ENCODE measurements around the gene SPATS2. TPM values are rescaled to one million over a fixed set of nuclear protein-coding genes. Genes with fewer than 3 reads are reported as not detected.

Gene SPATS2
- polyA plus RNA-seq, 1 of the 3 experiments (the other 2 are of a cell fraction): 72.9 TPM

DNA sequence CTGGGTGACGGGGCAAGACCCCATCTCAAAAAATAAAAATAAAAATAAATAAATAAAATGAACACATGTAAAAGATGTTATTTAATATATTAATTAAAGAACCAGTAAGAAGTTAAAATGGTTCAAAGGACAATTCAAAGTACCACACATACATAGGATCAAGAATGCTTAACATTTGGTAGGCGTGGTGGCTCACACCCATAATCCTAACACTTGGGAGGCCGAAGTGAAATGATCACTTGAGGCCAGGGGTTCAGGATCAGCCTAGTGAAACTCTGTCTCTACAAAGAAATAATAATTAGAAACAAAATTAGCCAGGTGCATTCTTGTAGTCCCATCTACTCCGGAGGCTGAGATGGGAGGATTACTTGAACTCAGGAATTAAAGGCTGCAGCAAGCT, 53.3 kb downstream of the SPATS2 start:
- POLR2A ChIA-PET: no interaction called here
- Histone ChIP-seq H4K20me1 (ENCODE audit: insufficient read depth) (peaks cover 61% of the 10 kb centered on the region), H3K27me3 (ENCODE audit: insufficient read depth) (no peaks in the 10 kb centered on the region), H3K9me3 (no peaks in the 10 kb centered on the region), H3K27ac (ENCODE audit: low read depth in 2 of 2, low read length in 1 of 2) (no peak overlapping the region), H3K4me3 (ENCODE audit: low read depth in 2 of 2, low read length in 1 of 2) (no peak overlapping the region), H3K9me2 (no peaks in the 10 kb centered on the region), H3K9ac (no peak overlapping the region), H3K79me2 (ENCODE audit: insufficient read depth) (peaks cover 100% of the 10 kb centered on the region), H2AFZ (ENCODE audit: low read depth) (no peak overlapping the region), H3K36me3 (replicated peaks in 1 of 2; ENCODE audit: control insufficient read depth in 1 of 2, insufficient read depth in 2 of 2, low read length in 1 of 2) (peaks cover 0 to 27% of the 10 kb centered on the region in 2 experiments), H3K4me2 (no peak overlapping the region), H3F3A (replicated peaks; ENCODE audit: insufficient read depth) (peaks cover 26% of the 10 kb centered on the region), H3K4me1 (ENCODE audit: control insufficient read depth in 1 of 2, insufficient read depth in 2 of 2, low read depth in 1 of 2, low read length in 1 of 2) (peaks cover 0 to 14% of the 10 kb centered on the region in 2 experiments; a peak in 2 of 4 replicates)
- TF ChIP-seq RCOR1 (IDR thresholded peaks at IDR 0.05; ENCODE audit: low read length) (no peak), GABPA (IDR thresholded peaks at IDR 0.05; ENCODE audit: low read depth) (no peak), GATA2 (CRISPR knock-in tag; IDR thresholded peaks at IDR 0.05) (no peak), NFIC (IDR thresholded peaks at IDR 0.05; ENCODE audit: borderline replicate concordance) (no peak), ELF1 (IDR thresholded peaks at IDR 0.05) (no peak), FOSL2 (IDR thresholded peaks at IDR 0.05; ENCODE audit: borderline replicate concordance, low read depth) (no peak), JUND (IDR thresholded peaks at IDR 0.05) (no peak), CHD2 (IDR thresholded peaks at IDR 0.05; ENCODE audit: low read length, partially characterized antibody) (no peak)
- TF ChIP-seq, protein P1, sequence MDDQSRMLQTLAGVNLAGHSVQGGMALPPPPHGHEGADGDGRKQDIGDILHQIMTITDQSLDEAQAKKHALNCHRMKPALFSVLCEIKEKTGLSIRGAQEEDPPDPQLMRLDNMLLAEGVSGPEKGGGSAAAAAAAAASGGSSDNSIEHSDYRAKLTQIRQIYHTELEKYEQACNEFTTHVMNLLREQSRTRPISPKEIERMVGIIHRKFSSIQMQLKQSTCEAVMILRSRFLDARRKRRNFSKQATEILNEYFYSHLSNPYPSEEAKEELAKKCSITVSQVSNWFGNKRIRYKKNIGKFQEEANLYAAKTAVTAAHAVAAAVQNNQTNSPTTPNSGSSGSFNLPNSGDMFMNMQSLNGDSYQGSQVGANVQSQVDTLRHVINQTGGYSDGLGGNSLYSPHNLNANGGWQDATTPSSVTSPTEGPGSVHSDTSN (IDR thresholded peaks at IDR 0.05): no peak
- TF ChIP-seq, protein P2, sequence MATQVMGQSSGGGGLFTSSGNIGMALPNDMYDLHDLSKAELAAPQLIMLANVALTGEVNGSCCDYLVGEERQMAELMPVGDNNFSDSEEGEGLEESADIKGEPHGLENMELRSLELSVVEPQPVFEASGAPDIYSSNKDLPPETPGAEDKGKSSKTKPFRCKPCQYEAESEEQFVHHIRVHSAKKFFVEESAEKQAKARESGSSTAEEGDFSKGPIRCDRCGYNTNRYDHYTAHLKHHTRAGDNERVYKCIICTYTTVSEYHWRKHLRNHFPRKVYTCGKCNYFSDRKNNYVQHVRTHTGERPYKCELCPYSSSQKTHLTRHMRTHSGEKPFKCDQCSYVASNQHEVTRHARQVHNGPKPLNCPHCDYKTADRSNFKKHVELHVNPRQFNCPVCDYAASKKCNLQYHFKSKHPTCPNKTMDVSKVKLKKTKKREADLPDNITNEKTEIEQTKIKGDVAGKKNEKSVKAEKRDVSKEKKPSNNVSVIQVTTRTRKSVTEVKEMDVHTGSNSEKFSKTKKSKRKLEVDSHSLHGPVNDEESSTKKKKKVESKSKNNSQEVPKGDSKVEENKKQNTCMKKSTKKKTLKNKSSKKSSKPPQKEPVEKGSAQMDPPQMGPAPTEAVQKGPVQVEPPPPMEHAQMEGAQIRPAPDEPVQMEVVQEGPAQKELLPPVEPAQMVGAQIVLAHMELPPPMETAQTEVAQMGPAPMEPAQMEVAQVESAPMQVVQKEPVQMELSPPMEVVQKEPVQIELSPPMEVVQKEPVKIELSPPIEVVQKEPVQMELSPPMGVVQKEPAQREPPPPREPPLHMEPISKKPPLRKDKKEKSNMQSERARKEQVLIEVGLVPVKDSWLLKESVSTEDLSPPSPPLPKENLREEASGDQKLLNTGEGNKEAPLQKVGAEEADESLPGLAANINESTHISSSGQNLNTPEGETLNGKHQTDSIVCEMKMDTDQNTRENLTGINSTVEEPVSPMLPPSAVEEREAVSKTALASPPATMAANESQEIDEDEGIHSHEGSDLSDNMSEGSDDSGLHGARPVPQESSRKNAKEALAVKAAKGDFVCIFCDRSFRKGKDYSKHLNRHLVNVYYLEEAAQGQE (IDR thresholded peaks at IDR 0.05; ENCODE audit: low read depth, low read length): no peak
- TF ChIP-seq, protein P3, sequence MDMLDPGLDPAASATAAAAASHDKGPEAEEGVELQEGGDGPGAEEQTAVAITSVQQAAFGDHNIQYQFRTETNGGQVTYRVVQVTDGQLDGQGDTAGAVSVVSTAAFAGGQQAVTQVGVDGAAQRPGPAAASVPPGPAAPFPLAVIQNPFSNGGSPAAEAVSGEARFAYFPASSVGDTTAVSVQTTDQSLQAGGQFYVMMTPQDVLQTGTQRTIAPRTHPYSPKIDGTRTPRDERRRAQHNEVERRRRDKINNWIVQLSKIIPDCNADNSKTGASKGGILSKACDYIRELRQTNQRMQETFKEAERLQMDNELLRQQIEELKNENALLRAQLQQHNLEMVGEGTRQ (IDR thresholded peaks at IDR 0.05; ENCODE audit: borderline replicate concordance, low read depth, low read length): no peak
- TF ChIP-seq, protein P4, sequence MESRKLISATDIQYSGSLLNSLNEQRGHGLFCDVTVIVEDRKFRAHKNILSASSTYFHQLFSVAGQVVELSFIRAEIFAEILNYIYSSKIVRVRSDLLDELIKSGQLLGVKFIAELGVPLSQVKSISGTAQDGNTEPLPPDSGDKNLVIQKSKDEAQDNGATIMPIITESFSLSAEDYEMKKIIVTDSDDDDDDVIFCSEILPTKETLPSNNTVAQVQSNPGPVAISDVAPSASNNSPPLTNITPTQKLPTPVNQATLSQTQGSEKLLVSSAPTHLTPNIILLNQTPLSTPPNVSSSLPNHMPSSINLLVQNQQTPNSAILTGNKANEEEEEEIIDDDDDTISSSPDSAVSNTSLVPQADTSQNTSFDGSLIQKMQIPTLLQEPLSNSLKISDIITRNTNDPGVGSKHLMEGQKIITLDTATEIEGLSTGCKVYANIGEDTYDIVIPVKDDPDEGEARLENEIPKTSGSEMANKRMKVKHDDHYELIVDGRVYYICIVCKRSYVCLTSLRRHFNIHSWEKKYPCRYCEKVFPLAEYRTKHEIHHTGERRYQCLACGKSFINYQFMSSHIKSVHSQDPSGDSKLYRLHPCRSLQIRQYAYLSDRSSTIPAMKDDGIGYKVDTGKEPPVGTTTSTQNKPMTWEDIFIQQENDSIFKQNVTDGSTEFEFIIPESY (IDR thresholded peaks at IDR 0.05; ENCODE audit: borderline replicate concordance, low read depth): no peak
- DNase-seq: no peak
- WGBS (ENCODE audit: low lambda C conversion rate): 97% methylated on average over 4 of the region's 4 CpGs
- CTCF ChIA-PET: interaction anchor here (1.3 to 1.5 kb wide), 2 partner anchors 11 to 93 kb away, joined by 3 read pairs; no protein-coding TSS in a partner anchor
